Activated CD4-positive, alpha-beta memory T cell treated with anti-CD3 and anti-CD28 coated beads for 36 hours (primary cell): ENCODE measurements around the gene ABCC1. TPM values are rescaled to one million over a fixed set of nuclear protein-coding genes. Genes with fewer than 3 reads are reported as not detected.

Source experiments
- CTCF ChIA-PET: fragments of 350-600 bp; sonication (Branson Sonifier 250); formaldehyde crosslinking; loops from one replicate; lab custom pipeline; 2021; ENCODE audit warnings: antibody characterized with exemption, inconsistent platforms; lab: Charles Lee
- POLR2A ChIA-PET: fragments of 350-600 bp; sonication (Branson Sonifier 250); formaldehyde crosslinking; loops from one replicate; lab custom pipeline; 2021; ENCODE audit warnings: antibody characterized with exemption; lab: Charles Lee
- DNase-seq: peaks from one replicate; pipeline ENCODE4 v3.0.0-alpha.2; 2020
- H3K27ac Mint-ChIP-seq: one replicate; pipeline ENCODE4 v1.8.0; 2021; ENCODE audit warnings: mixed read lengths
- H3K27me3 Mint-ChIP-seq: one replicate; pipeline ENCODE4 v1.8.0; 2021; ENCODE audit warnings: mixed read lengths
- H3K36me3 Mint-ChIP-seq: one replicate; pipeline ENCODE4 v1.8.0; 2021; ENCODE audit warnings: mixed read lengths
- H3K4me1 Mint-ChIP-seq: one replicate; pipeline ENCODE4 v1.8.0; 2021; ENCODE audit warnings: low read depth, mixed read lengths
- H3K4me3 Mint-ChIP-seq: one replicate; pipeline ENCODE4 v1.8.0; 2021; ENCODE audit warnings: mild to moderate bottlenecking, mixed read lengths
- H3K9me3 Mint-ChIP-seq: one replicate; pipeline ENCODE4 v1.8.0; 2021; ENCODE audit warnings: mixed read lengths
- intact Hi-C: fragments of 100-400 bp; cut with micrococcal nuclease; formaldehyde crosslinking; loops from one replicate; pipeline ENCODE4 v1.15.1; 2023
- total RNA-seq, 2 experiments: library from RNA; stranded (reverse); gene quantifications; one replicate each; pipeline ENCODE4 v1.2.3, GENCODE V29; 2021

The ABCC1 gene
- total RNA-seq, 2 experiments from 2014 or later = 49.1 to 50.3 TPM

DNA sequence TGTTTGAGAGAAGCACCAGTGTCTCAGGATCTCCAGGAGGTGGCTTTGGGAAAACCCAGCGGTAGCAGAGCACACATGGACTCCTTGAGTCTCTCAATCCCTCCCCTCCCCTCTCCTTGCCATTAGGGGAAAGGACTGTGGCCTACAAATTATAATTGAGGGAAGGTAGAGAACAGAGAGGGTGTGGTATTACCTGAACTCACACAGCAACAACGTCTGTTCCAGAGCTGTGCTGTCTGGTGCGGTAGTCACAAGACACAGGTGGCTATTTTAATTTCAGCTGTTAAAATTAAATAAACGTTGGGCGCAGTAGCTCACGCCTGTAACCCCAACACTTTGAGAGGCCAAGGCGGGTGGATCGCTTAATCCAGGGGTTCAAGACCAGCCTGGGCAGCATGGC lies 163.7 kb downstream of the ABCC1 start:
- intact Hi-C loops = no loop called here
- POLR2A ChIA-PET = no interaction called here
- H3K4me3 Mint-ChIP-seq = no peak overlapping the region
- DNase-seq = no peak
- CTCF ChIA-PET = no interaction called here
- peaks cover 69% of the 10 kb centered on the region for H3K36me3 Mint-ChIP-seq
- no peaks in the 10 kb centered on the region for H3K4me1 Mint-ChIP-seq
- no peaks in the 10 kb centered on the region for H3K27me3 Mint-ChIP-seq
- H3K9me3 Mint-ChIP-seq = peaks cover 13% of the 10 kb centered on the region
- no peak overlapping the region for H3K27ac Mint-ChIP-seq

DNA sequence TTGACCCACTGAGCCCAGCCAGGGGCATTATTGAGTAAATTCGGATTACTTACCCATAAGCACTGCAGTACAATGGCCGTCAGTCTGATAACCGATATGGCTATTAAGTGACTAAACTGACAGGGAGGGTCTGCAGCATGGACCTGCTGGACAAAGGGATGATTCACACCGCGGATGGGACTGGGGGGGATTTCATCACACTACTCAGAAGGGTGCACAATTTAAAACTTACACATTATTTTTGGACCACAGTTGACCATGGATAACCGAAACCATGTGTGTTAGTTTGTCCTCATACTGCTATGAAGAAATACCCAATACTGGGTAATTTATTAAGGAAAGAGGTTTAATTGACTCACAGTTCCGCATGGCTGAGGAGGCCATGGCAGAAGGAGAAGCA lies 167.4 kb downstream of the ABCC1 start:
- Mint-ChIP-seq H3K4me1 (no peaks in the 10 kb centered on the region), H3K27me3 (no peaks in the 10 kb centered on the region), H3K27ac (no peak overlapping the region), H3K36me3 (peaks cover 77% of the 10 kb centered on the region), H3K9me3 (peaks cover 18% of the 10 kb centered on the region), H3K4me3 (no peak overlapping the region)
- ChIA-PET POLR2A (no interaction called here), CTCF (no interaction called here)
- intact Hi-C loops = no loop called here
- DNase-seq = no peak

DNA sequence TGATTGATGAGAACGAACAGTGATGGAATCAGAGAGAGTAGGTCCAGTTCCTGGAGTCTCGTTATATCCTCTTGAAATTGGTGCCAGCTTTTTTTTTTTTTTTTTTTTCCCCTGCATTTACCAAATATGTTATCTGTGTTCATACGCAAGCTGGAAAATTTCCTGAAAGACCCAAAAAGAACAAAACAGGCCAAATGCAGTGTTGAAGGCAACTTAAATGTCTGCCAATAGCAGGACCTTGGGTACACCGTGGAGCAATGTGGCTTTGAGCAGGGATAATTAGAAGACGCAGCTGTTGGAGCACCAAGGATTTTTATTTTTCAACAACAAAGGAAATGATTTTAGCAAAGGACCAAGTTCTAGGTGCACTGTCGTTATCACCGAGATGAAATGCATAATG lies 168.9 kb downstream of the ABCC1 start:
- ChIA-PET POLR2A (no interaction called here), CTCF (no interaction called here)
- no peak for DNase-seq
- Mint-ChIP-seq H3K27me3 (no peaks in the 10 kb centered on the region), H3K36me3 (peaks cover 79% of the 10 kb centered on the region), H3K9me3 (peaks cover 18% of the 10 kb centered on the region), H3K4me3 (no peak overlapping the region), H3K27ac (no peak overlapping the region), H3K4me1 (no peaks in the 10 kb centered on the region)
- intact Hi-C loops = no loop called here

DNA sequence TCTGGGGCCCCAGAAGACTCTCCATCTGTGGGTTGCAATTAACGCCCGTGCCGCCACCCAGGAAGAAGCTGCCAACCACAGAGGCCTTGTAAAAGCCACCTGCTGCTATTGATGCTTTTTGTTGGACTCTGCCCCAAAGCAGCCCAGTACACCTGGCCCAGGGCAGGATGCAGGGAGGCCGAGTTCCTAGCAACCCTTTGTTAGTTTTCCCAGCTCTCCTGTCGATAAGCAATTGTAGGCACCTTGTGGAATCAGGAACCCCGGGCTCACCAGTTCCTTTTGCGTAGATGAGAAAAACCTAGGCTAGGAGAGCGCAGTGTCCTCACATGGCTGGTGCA lies 170.6 kb downstream of the ABCC1 start:
- H3K27me3 Mint-ChIP-seq = no peaks in the 10 kb centered on the region
- H3K4me3 Mint-ChIP-seq = no peak overlapping the region
- CTCF ChIA-PET = no interaction called here
- H3K36me3 Mint-ChIP-seq = peaks cover 84% of the 10 kb centered on the region
- no peak overlapping the region for H3K27ac Mint-ChIP-seq
- intact Hi-C loops = loop anchor here (10.0 kb wide), 1 partner anchor 75 kb away; no protein-coding TSS in a partner anchor
- no peak for DNase-seq
- no peaks in the 10 kb centered on the region for H3K4me1 Mint-ChIP-seq
- H3K9me3 Mint-ChIP-seq = peaks cover 31% of the 10 kb centered on the region
- POLR2A ChIA-PET = no interaction called here

DNA sequence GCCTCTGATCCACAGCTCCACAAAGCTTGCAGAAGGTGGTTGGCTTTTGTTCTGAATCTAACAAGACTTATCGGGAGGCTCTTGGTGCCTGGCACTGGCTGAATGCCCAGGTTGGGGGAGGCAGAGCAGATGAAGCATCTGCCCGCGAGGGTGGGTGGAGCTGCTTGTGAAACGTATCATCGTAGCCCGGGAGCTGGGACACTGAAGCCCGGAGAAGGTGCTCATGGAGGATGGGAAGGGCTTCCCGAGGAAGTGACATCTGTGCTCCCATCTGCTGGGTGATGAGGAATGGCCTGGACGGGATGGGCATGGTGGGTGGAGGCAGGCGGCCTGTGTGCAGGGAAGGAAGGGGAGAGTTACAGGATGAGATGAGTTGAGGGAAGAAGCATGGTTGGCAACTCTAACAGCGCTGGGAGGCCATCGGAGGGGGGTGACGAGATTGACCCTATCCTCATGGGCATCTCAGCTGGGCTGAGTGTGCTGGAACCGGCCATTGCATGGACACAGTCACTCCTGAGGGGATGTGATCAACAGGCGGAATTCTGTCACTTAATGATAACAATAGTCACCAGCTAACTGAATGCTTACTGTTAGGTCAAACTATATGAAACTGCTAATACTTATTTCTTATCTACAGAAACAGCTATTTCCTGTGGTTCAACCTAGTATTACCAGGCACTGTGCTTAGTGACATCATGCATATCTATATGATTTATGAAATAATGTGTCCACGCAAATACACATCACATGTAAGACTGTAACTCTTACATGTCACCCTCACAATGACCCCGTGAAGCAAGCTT lies 171.2 kb downstream of the ABCC1 start:
- intact Hi-C loops = loop anchor here (10.0 kb wide), 1 partner anchor 76 kb away; no protein-coding TSS in a partner anchor
- Mint-ChIP-seq H3K4me3 (no peak overlapping the region), H3K4me1 (no peaks in the 10 kb centered on the region), H3K27me3 (no peaks in the 10 kb centered on the region), H3K9me3 (peaks cover 33% of the 10 kb centered on the region), H3K27ac (no peak overlapping the region), H3K36me3 (peaks cover 83% of the 10 kb centered on the region)
- CTCF ChIA-PET = no interaction called here
- POLR2A ChIA-PET = no interaction called here
- DNase-seq = no peak

DNA sequence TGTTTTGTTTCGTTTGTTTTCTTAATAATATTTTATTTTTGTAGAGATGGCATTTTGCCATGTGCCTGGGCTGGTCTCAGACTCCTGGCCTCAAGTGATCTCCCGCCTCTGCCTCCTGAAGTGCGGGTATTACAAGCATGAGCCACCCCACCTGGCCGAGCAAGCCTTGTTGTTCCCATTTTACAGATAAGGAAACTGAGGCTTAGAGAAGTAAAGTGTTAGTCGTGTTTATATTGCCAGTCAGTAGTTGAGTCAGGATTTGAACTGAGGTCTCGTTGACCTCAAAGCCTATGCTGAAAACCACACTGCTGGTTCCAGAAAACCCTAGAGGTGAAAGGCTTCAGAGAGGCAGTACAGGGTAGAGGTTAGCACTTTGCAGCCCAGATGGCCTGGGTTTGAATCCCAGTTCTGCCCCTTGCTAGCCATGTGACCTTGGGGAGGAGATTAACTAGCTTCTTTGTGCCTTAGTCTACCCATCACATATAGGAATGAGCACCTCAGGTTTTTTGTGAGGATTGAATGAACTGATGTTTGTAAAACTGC lies 171.8 kb downstream of the ABCC1 start:
- DNase-seq = no peak
- H3K27me3 Mint-ChIP-seq = no peaks in the 10 kb centered on the region
- H3K27ac Mint-ChIP-seq = no peak overlapping the region

DNA sequence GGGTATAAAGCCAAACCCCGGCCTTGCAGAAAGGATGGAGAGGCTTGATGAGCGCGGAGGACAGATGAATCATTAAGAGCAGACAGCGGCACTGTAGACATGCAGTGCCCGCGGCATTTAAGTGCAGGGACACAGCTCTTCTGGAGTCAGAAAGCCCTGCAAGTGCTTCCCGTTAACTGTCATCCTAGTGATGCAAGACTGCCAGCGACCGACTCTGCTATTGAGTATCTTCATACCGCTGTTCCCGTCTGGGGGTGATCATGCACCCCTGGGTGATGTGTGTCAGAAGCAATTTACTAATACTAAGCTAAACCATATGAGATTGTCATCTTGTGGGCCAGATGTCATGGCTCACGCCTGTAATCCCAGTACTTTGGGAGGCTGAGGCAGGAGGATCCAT lies 172.8 kb downstream of the ABCC1 start:
- intact Hi-C loops = loop anchor here (10.0 kb wide), 1 partner anchor 77 kb away; no protein-coding TSS in a partner anchor
- Mint-ChIP-seq H3K27me3 (no peaks in the 10 kb centered on the region), H3K4me3 (no peak overlapping the region), H3K27ac (no peak overlapping the region), H3K9me3 (peaks cover 27% of the 10 kb centered on the region), H3K4me1 (no peaks in the 10 kb centered on the region), H3K36me3 (peaks cover 78% of the 10 kb centered on the region)
- ChIA-PET POLR2A (no interaction called here), CTCF (no interaction called here)
- DNase-seq = no peak

More for the DNA sequence above, 171.8 kb downstream of the ABCC1 start:
- Mint-ChIP-seq H3K4me1 (no peaks in the 10 kb centered on the region), H3K36me3 (peaks cover 84% of the 10 kb centered on the region), H3K9me3 (peaks cover 33% of the 10 kb centered on the region), H3K4me3 (no peak overlapping the region)
- ChIA-PET CTCF (no interaction called here), POLR2A (no interaction called here)
- intact Hi-C loops = loop anchor here (10.0 kb wide), 1 partner anchor 76 kb away; no protein-coding TSS in a partner anchor

DNA sequence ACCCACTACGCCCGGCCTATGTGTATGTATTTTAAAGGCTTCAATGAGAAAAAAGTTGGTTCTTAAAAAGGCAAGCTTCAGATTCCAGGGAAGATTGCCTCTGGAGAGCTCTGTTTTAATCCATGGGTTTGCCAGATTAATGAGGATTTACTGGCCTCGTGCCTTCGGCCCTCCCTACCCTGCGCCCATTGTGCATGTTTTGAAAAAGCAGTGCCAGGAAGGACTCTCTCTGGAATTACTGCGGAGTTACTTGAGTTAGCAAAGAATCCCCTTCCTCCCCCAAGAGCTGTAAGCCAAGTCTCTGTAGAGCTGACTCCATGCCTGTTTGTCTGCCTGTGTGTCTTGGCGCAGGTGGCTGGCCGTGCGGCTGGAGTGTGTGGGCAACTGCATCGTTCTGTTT lies 175.0 kb downstream of the ABCC1 start:
- Mint-ChIP-seq H3K36me3 (peaks cover 64% of the 10 kb centered on the region), H3K4me1 (no peaks in the 10 kb centered on the region), H3K9me3 (peaks cover 17% of the 10 kb centered on the region), H3K27ac (no peak overlapping the region), H3K27me3 (no peaks in the 10 kb centered on the region), H3K4me3 (no peak overlapping the region)
- ChIA-PET POLR2A (no interaction called here), CTCF (no interaction called here)
- DNase-seq = no peak
- intact Hi-C loops = loop anchor here (10.0 kb wide), 1 partner anchor 80 kb away; no protein-coding TSS in a partner anchor

DNA sequence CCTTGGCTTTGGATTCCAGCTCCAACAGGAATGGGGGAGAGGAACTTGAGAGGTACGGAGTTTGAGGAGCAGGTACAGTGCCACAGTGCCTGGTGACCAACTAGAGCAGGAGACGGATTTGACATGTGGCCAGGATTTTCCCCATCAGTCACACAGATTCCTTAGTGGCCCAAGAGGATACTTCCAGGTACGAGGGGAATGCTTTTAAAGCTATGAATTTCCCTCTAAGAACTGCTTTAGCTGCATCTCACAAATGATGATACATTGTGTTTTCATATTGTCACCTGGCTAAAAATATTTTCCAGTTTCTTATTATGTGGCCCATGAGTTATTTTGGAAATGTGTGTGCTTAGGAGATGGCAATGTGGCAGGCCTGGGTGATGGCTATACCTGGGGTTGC lies 175.6 kb downstream of the ABCC1 start:
- no peaks in the 10 kb centered on the region for H3K4me1 Mint-ChIP-seq
- POLR2A ChIA-PET = no interaction called here
- no peaks in the 10 kb centered on the region for H3K27me3 Mint-ChIP-seq
- intact Hi-C loops = loop anchor here (5.0 to 10.0 kb wide), 2 partner anchors 80 to 238 kb away; partner anchors contain the start of gene CEP20
- H3K4me3 Mint-ChIP-seq = no peak overlapping the region
- CTCF ChIA-PET = no interaction called here
- peaks cover 63% of the 10 kb centered on the region for H3K36me3 Mint-ChIP-seq
- peaks cover 17% of the 10 kb centered on the region for H3K9me3 Mint-ChIP-seq
- H3K27ac Mint-ChIP-seq = no peak overlapping the region
- no peak for DNase-seq

DNA sequence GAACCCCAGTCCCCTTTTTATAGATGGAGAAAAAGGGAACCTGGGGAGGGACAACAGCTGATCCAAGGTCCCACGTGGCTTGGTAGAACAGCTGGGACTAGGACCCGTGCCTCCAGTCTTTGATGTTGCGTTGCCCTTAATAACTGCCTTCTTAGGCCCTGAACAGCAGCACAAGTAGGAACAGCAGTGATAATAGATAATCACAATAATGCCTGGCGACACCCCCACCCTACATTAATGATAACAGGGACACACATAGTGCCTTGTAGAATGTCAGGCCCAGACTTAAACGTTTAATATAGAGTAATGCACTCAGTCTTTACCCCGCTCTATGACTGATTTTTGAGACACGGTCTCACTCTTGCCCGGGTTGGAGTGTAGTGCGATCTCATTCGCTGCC lies 177.5 kb downstream of the ABCC1 start:
- Mint-ChIP-seq H3K36me3 (peaks cover 59% of the 10 kb centered on the region), H3K27ac (no peak overlapping the region), H3K27me3 (no peaks in the 10 kb centered on the region), H3K9me3 (peaks cover 17% of the 10 kb centered on the region), H3K4me3 (no peak overlapping the region), H3K4me1 (no peaks in the 10 kb centered on the region)
- ChIA-PET CTCF (interaction anchor here (0.6 to 2.2 kb wide), 11 partner anchors 13 to 1141 kb away, joined by 3 to 13 read pairs (median 5); partner anchors contain the start of gene CEP20), POLR2A (no interaction called here)
- no peak for DNase-seq
- intact Hi-C loops = loop anchor here (1.0 to 10.0 kb wide), 3 partner anchors 82 to 361 kb away; partner anchors contain the start of gene CEP20

DNA sequence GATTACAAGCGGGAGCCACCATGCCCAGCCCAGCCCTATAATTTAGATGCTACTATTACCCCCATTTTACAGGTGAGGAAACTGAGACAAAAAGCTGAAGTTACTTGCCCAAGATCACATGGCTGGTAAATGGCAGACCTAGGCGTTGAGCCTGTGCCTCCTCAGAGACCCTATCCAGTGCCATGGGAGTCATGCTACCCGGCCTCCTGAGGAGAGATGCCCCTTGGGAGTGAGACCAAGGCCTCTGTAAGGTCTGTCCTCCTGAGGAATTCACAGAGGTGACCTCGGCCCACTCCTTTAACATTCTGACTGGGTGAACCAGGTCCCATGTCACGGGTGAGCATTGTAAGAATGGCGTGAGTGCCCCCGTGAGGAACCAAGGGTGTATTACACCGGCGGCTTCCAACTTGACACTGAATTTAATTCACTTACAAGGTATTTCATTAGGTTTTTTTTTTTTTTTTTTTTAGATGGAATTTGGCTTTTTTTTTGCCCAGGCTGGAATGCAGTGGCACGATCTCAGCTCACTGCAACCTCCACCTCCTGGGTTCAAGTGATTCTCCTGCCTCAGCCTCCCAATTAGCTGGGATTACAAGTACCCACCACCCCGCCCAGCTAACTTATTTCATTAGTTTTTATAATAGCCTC lies 178.2 kb downstream of the ABCC1 start:
- POLR2A ChIA-PET = no interaction called here
- no peak overlapping the region for H3K27ac Mint-ChIP-seq
- H3K36me3 Mint-ChIP-seq = peaks cover 57% of the 10 kb centered on the region
- intact Hi-C loops = loop anchor here (1.0 to 10.0 kb wide), 3 partner anchors 83 to 361 kb away; partner anchors contain the start of gene CEP20
- peaks cover 17% of the 10 kb centered on the region for H3K9me3 Mint-ChIP-seq
- no peak overlapping the region for H3K4me3 Mint-ChIP-seq
- DNase-seq = peak; percentile 80
- CTCF ChIA-PET = interaction anchor here (0.6 to 2.2 kb wide), 20 partner anchors 13 to 1141 kb away, joined by 3 to 13 read pairs (median 4); partner anchors contain the start of gene CEP20
- H3K27me3 Mint-ChIP-seq = no peaks in the 10 kb centered on the region
- H3K4me1 Mint-ChIP-seq = no peaks in the 10 kb centered on the region

DNA sequence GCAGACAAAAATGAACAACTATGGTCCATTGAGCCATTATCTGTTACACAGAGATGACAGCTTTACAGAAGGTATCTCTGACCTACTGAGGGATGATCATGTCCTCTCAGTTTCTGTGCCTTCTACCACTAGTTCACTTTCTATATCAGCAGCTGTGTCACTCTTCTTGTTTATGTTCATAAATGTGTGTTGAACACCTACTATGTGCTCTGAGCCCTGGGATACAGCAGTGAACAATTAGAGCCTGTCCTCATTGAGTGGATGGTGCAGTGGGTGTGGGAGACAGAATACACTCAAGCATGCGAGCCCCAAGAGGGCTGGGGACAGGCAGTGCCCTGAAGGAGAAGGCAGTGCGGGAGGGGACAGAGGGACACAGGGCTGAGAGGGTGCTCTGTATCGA lies 181.8 kb downstream of the ABCC1 start:
- no peak for DNase-seq
- Mint-ChIP-seq H3K9me3 (no peaks in the 10 kb centered on the region), H3K4me1 (no peaks in the 10 kb centered on the region), H3K27me3 (no peaks in the 10 kb centered on the region), H3K4me3 (no peak overlapping the region), H3K27ac (no peak overlapping the region), H3K36me3 (peaks cover 42% of the 10 kb centered on the region)
- ChIA-PET POLR2A (no interaction called here), CTCF (interaction anchor here (1.0 kb wide), 1 partner anchor 365 kb away, joined by 3 read pairs; no protein-coding TSS in a partner anchor)
- intact Hi-C loops = no loop called here
